Measurements from ENCODE around the gene PARP6. TPM values are rescaled to one million over a fixed set of nuclear protein-coding genes. Genes with fewer than 3 reads are reported as not detected.

PARP6 gene
- polyA plus RNA-seq, 1 donor (not counting 4 experiments of a cell fraction or from before 2014, with no cell fraction given), result 51.0 TPM

DNA sequence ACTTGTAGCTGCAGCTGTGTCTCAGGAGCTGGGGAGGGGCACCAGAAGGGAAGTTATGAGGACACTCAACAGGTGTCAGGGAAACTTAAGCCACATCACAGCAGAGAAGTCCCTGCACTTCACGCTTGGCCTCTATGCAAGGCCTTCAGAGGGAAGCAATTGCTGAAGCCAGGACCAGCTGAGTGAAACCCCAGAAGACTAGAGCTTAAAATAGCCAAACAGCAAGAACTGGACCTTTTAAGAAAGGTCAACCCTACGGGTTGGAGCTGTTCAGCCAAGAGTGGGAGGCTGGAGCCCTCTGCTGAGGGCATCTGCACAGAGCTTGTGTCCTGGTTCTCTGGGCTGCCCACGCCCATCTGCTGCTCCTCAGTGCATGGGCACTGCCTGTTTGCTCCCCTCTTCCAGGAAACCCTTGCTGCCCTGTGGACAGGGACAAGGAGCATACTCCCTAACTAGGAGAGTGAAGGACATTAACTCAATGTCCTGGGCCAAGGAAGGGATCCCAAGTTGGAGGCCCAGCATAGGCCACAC, 70.9 kb downstream of the PARP6 start:
- dilution Hi-C loops (cut with MboI; ENCODE audit: extremely low pct_ligation_motif_present, low sequenced_read_pairs), result no loop called here
- peak overlapping the region; percentile 5 for H3K9ac ChIP-seq (ENCODE audit: control insufficient read depth, extremely low read depth, insufficient read depth, low read length)
- no peak overlapping the region for H2AFZ ChIP-seq (ENCODE audit: control insufficient read depth, low read length)
- peaks cover 52 to 74% of the 10 kb centered on the region in 2 experiments for H3K36me3 ChIP-seq (ENCODE audit: control insufficient read depth in 2 of 2, extremely low read depth in 1 of 2, insufficient read depth in 2 of 2, low read length in 2 of 2)
- H3K4me1 ChIP-seq (ENCODE audit: control insufficient read depth, extremely low read depth, insufficient read depth, low read length), result peaks cover 88% of the 10 kb centered on the region
- TF ChIP-seq, protein P1, sequence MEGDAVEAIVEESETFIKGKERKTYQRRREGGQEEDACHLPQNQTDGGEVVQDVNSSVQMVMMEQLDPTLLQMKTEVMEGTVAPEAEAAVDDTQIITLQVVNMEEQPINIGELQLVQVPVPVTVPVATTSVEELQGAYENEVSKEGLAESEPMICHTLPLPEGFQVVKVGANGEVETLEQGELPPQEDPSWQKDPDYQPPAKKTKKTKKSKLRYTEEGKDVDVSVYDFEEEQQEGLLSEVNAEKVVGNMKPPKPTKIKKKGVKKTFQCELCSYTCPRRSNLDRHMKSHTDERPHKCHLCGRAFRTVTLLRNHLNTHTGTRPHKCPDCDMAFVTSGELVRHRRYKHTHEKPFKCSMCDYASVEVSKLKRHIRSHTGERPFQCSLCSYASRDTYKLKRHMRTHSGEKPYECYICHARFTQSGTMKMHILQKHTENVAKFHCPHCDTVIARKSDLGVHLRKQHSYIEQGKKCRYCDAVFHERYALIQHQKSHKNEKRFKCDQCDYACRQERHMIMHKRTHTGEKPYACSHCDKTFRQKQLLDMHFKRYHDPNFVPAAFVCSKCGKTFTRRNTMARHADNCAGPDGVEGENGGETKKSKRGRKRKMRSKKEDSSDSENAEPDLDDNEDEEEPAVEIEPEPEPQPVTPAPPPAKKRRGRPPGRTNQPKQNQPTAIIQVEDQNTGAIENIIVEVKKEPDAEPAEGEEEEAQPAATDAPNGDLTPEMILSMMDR (optimal IDR thresholded peaks at IDR 0.05 in 1 of 3, IDR thresholded peaks at IDR 0.05 in 1 of 3, conservative IDR thresholded peaks at IDR 0.05 in 1 of 3; ENCODE audit: extremely low read depth in 1 of 3, insufficient read depth in 2 of 3, low read length in 3 of 3), result no peak
- TF ChIP-seq EZH2 (IDR thresholded peaks at IDR 0.05; ENCODE audit: low read length), result no peak
- H3K79me2 ChIP-seq (ENCODE audit: control insufficient read depth, insufficient read depth, low read length), result peaks cover 10% of the 10 kb centered on the region
- peaks cover 51% of the 10 kb centered on the region for H4K20me1 ChIP-seq (ENCODE audit: control insufficient read depth, extremely low read depth, insufficient read depth, low read length)
- H3K4me2 ChIP-seq (ENCODE audit: control insufficient read depth, extremely low read depth, insufficient read depth, low read depth, low read length), result no peak overlapping the region
- no peaks in the 10 kb centered on the region for H3K27me3 ChIP-seq (ENCODE audit: control insufficient read depth, extremely low read depth, insufficient read depth, low read length)
- H3K4me3 ChIP-seq (ENCODE audit: control insufficient read depth in 2 of 3, extremely low read depth in 1 of 3, insufficient read depth in 2 of 3, low read depth in 1 of 3, low read length in 3 of 3), result no peak overlapping the region
- DNase-seq (ENCODE audit: low read depth, low spot score) (no peak), FAIRE-seq (no peak)
- peaks cover 5% of the 10 kb centered on the region for H3K9me1 ChIP-seq (ENCODE audit: control insufficient read depth, extremely low read depth, insufficient read depth, low read length)
- no peaks in the 10 kb centered on the region for H3K9me3 ChIP-seq (ENCODE audit: control insufficient read depth, low read depth, low read length)
- peak overlapping the region; percentile 86 for H3K27ac ChIP-seq (ENCODE audit: control insufficient read depth, insufficient read depth, low read length)

DNA sequence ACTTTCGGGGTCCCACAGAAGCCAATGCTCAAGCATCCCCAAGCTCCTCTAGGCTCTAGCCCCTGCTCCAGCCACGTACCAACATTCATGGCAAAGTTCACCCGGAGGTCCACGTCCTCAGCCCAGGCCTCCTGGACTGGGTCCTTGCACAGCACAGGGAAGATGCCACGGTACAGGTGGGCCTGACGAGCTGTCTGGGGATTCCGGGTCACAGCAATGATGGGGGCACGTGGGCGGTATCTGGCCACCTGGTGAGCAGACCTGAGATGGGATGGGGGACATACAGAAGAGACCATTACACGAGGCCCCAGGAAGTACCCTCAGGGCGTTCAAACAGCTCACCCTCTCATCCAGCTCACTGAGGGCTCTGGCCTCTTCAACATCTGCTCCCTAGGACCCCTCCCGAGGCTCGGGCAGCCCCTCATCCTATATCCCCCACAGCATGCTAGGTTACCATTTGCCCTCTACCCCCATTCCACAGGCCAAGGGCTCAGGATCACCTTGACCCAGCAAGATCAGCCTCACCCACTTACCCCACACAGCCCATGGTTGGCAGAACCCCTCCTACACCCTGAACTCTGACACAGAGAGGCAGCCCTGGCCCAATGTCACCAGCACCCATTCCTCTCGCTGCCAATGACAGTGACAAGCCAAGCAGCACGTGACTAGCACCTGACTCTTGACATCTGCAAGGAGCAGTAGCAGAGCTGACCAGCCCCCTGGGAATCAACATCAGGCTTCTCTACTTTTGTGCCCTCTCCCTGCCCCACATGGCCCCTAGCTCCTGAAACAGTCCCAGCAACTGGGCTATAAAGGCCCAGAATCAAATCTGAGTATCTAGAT, 71.7 kb downstream of the PARP6 start:
- Histone ChIP-seq H3K27ac (ENCODE audit: control insufficient read depth, insufficient read depth, low read length) (peak overlapping the region; percentile 3), H3K9ac (ENCODE audit: control insufficient read depth, extremely low read depth, insufficient read depth, low read length) (peak overlapping the region; percentile 5), H2AFZ (ENCODE audit: control insufficient read depth, low read length) (no peak overlapping the region), H3K9me3 (ENCODE audit: control insufficient read depth, low read depth, low read length) (no peaks in the 10 kb centered on the region), H3K9me1 (ENCODE audit: control insufficient read depth, extremely low read depth, insufficient read depth, low read length) (peaks cover 5% of the 10 kb centered on the region), H3K36me3 (ENCODE audit: control insufficient read depth in 2 of 2, extremely low read depth in 1 of 2, insufficient read depth in 2 of 2, low read length in 2 of 2) (peaks cover 44 to 66% of the 10 kb centered on the region in 2 experiments), H3K79me2 (ENCODE audit: control insufficient read depth, insufficient read depth, low read length) (peaks cover 7% of the 10 kb centered on the region), H3K4me1 (ENCODE audit: control insufficient read depth, extremely low read depth, insufficient read depth, low read length) (peaks cover 86% of the 10 kb centered on the region), H3K27me3 (ENCODE audit: control insufficient read depth, extremely low read depth, insufficient read depth, low read length) (no peaks in the 10 kb centered on the region), H3K4me3 (ENCODE audit: control insufficient read depth in 2 of 3, extremely low read depth in 1 of 3, insufficient read depth in 2 of 3, low read depth in 1 of 3, low read length in 3 of 3) (no peak overlapping the region), H3K4me2 (ENCODE audit: control insufficient read depth, extremely low read depth, insufficient read depth, low read depth, low read length) (no peak overlapping the region), H4K20me1 (ENCODE audit: control insufficient read depth, extremely low read depth, insufficient read depth, low read length) (peaks cover 43% of the 10 kb centered on the region)
- no peak for FAIRE-seq
- DNase-seq (ENCODE audit: low read depth, low spot score), result no peak
- TF ChIP-seq EZH2 (IDR thresholded peaks at IDR 0.05; ENCODE audit: low read length), result no peak
- TF ChIP-seq, protein P1 (optimal IDR thresholded peaks at IDR 0.05 in 1 of 3, IDR thresholded peaks at IDR 0.05 in 1 of 3, conservative IDR thresholded peaks at IDR 0.05 in 1 of 3; ENCODE audit: extremely low read depth in 1 of 3, insufficient read depth in 2 of 3, low read length in 3 of 3), result no peak
- dilution Hi-C loops (cut with MboI; ENCODE audit: extremely low pct_ligation_motif_present, low sequenced_read_pairs), result no loop called here

Data from keratinocyte (primary cell).